Activated CD4-positive, CD25-positive, alpha-beta regulatory T cell treated with anti-CD3 and anti-CD28 coated beads, Interleukin-2, amount 50 U/mL, for 24 hours (primary cell): ENCODE measurements around the gene FMNL2.

Experiments
- ATAC-seq, 2 donors: fragments of 150-1000 bp; cut with Tn5 transposase; one replicate each; pipeline ENCODE4 v1.10.0; 2021; ENCODE audit warnings: mild to moderate bottlenecking in 1 of 2, moderate library complexity in 1 of 2

FMNL2 gene

GRCh38 chr2:152623775-152624174 lies 288.8 kb downstream of the FMNL2 start:
- no peak for ATAC-seq

- no peak for ATAC-seq
These were observed 289.8 kb downstream of the FMNL2 start for GRCh38 chr2:152624805-152625204.

DNA sequence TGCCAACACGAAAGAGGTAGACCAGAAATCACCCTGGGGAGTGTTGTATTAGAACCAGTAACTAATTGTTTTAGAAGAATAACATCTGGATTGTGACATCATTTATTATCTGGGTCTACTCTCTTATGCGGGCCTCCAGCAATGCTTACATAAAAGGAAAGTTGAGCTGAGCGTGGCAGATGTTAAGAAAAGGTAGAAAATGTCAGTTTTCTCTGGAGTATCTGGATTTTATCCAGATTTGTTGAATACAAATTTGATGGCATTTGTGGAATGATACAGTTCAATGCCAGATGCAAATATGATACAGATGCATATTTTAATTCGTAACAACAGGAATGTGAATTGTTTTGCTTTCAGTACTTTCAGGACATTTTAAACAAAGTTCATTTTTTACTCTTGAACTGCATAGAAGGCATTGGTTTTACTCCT lies 292.0 kb downstream of the FMNL2 start:
- no peak for ATAC-seq

- ATAC-seq = no peak
These were observed 292.5 kb downstream of the FMNL2 start for GRCh38 chr2:152627351-152627957.

- no peak for ATAC-seq
These were observed 294.2 kb downstream of the FMNL2 start for GRCh38 chr2:152629202-152629601.

GRCh38 chr2:152630466-152630865 lies 295.5 kb downstream of the FMNL2 start:
- ATAC-seq = no peak

DNA sequence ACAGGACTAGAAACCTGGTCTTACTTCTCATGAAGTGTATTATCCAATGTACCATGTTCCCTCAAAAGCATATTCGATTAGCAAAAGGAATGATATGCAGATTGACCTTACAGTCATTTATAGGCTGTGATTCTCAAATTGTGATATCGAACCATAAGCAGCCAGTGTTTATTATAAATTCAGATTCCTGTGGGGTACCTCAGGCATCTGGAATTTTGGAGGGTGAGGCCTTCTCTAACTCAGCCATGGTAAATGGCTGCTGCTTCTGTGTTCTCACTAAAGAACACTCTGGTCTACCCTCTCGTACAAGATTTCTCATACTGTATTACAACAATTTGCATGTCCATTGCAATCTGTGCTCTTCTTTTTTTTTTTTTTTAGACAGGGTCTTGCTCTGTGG lies 297.8 kb downstream of the FMNL2 start:
- no peak for ATAC-seq

DNA sequence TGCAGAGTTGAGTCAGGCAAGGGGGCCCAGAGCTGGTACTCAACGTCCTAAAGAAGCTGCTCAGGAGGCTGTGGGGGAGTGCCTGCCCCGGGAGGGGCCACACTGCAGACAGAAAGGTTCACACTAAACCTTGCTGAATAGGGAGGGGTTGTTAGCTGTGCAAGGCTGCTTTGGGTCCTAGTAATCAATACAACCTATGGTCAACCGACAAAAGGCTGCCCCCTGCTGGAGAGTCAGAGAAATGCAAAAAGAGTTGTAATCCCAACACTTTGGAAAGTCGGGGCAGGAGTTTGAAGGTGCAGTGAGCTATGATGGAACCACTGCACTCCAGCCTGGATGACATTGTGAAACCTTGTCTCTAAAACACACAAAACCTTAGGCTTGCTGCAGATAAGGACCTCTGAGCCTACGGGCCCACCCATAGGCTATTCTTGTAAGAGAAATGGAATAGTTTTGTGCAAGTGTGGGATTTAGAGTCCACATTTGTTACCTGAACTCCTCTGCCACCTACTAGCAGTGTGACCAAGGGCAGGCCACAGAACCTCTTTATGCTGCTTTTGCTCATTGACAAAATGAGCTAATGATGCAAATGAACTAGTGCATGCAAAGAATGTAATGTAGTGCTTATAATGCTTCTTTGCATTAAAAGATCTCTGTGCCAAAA lies 300.8 kb downstream of the FMNL2 start:
- ATAC-seq = peak; percentile 61 to 67

DNA sequence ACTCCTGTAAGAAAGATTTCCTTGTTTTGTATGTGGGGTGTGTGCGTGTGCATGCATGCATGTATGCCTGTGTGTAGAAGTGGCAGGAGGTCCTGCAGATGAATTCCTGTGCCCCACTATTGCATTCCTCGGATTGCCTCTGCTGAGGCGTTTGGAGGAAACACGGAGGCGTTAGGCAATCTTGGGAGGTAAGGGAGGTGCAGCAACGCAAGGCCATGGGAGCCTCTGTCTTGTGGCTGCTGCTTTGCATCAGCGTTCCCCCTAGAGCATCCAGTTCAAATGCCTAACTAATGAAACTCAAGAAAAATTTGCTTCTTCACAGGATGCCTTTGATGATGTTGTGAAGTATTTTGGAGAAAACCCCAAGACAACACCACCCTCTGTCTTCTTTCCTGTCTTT lies 302.3 kb downstream of the FMNL2 start:
- ATAC-seq = no peak

- no peak for ATAC-seq
These were observed 303.1 kb downstream of the FMNL2 start for GRCh38 chr2:152638056-152638455.

- ATAC-seq = no peak
These were observed 303.6 kb downstream of the FMNL2 start for GRCh38 chr2:152638590-152638989.

- no peak for ATAC-seq
These were observed 309.4 kb downstream of the FMNL2 start for GRCh38 chr2:152644189-152644873.

DNA sequence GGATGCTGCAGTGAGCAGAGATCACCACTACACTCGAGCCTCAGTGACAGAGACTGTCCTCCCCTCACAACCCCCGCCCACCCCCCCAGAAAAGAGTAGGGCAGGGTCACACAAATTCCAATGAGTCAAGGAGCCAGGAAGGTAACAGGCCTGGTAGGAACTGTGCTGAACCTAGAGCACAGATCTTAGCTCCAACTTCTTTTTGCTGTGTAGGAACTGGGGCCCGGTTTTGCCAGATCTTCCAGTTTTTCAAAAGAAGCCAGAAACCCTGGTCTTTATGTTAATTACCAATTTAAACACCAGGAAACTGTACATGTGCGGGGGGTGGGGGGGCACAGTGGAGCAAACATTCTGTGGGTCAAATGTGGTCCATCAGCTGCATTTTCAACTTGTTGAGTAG lies 311.3 kb downstream of the FMNL2 start:
- no peak for ATAC-seq

DNA sequence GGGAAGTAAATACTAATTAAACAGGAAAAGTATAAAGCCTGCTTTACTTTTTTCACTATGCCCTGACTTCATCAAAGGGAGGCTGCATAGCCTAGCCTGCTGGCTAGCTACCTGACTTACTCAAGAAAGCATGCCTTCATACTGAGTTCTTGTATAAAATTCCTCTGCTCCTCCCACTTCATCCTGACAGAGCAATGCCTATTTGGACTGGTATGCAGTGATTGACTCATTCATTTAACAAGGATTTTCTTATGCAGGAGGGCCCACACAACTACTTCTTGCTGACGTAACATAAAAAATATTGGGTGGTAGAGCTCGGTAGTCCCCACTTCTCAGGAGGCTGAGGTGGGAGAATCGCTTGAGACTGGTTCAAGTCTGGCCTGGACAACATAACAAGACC lies 311.8 kb downstream of the FMNL2 start:
- no peak for ATAC-seq

DNA sequence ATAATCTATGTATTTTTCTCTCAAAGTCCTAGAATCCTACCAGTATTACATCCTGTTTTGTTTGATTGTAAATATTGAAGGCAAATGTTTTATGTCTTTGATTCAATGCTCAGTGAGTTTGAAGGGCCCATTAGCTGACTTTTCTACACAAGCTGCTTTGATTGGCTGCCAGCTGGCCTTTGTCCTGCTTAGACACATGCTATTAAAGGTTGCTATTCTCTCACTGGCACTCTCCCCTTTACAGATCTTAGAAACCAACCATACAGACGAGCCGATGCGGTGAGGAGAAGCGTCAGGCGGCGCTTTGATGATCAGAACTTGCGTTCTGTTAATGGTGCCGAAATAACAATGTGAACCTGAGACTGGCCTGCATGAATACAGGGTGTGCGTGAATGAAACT lies 312.6 kb downstream of the FMNL2 start:
- no peak for ATAC-seq

- no peak for ATAC-seq
These were observed 313.4 kb downstream of the FMNL2 start for GRCh38 chr2:152648336-152648735.

DNA sequence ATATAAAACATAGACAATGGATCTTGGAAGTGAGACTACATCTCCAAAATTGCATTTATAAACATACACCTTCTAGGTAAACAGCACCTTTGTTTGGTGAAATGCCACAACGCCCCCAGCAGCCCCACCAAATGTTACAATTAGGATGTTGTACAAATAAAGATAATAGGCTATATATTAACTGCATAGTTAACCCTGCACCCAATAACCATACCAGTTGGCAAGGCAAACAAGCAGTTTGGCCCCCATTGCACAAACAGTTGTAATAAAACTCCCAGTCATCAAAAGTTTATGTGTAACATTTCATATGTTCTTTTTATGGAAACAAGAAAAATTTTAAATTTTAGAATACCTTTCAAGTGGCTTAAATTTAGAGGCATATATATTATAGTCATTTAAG lies 315.0 kb downstream of the FMNL2 start:
- ATAC-seq = no peak

- no peak for ATAC-seq
These were observed 315.9 kb downstream of the FMNL2 start for GRCh38 chr2:152650768-152651371.

- ATAC-seq = no peak
These were observed 316.9 kb downstream of the FMNL2 start for GRCh38 chr2:152651834-152652233.

DNA sequence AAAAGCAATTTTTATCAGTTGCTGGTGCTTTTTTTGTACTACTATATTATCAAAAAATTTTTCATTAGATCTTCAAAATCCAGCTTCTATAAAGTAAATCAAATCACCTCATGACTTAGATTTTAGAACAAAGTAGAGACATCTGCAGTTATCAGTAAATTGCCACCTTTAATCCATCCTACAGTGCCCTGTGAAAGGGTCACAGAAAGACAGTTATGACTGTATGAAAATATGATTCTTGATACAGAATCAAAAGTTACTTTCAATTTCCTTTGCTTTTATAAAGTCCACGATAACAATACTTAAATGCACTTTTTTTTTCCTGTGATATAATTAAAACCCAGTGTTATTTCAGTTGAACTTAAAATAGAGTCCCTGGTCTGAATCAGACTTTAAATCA lies 320.9 kb downstream of the FMNL2 start:
- ATAC-seq = peak; percentile 58 to 68

DNA sequence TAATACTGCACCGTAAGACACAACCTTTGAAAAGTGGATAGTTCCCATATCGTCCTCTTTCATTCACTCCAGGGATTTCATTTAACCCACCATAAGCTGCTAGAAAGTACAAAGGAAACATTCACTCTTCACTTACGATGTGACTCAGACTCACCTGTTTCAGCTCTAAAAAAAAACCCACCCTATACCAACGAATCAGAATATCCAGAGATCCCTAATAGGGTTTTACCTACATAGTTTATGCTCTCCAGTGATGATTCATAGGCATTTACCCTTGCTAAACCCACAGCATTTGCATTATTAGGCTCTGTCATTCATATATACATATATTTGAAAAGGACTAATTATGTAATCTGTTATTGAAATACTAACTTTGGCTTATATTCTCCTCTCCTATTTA lies 322.1 kb downstream of the FMNL2 start:
- peak; percentile 84 to 90 for ATAC-seq

GRCh38 chr2:152658221-152658620 lies 323.2 kb downstream of the FMNL2 start:
- no peak for ATAC-seq

DNA sequence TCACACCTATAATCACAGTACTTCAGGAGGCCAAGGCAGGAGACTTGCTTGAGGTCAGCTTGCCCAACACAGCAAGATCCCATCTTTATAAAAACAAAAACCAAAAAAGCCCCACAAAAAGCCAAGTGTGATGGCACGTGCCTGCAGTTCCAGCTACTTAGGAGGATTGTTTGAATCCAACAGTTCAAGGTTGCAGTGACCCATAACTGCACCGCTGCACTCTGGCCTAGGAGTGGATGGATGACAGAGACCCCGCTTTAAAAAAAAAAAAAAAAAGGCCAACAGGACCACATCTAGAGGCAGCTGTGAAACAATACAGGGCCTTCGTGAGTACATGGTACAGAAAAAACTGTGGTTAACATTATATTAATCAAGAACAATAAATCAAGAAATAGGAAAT lies 326.1 kb downstream of the FMNL2 start:
- no peak for ATAC-seq

GRCh38 chr2:152664725-152665124 lies 329.8 kb downstream of the FMNL2 start:
- ATAC-seq = no peak
